ENCODE data around the gene ANKRD44.

The ANKRD44 gene

DNA sequence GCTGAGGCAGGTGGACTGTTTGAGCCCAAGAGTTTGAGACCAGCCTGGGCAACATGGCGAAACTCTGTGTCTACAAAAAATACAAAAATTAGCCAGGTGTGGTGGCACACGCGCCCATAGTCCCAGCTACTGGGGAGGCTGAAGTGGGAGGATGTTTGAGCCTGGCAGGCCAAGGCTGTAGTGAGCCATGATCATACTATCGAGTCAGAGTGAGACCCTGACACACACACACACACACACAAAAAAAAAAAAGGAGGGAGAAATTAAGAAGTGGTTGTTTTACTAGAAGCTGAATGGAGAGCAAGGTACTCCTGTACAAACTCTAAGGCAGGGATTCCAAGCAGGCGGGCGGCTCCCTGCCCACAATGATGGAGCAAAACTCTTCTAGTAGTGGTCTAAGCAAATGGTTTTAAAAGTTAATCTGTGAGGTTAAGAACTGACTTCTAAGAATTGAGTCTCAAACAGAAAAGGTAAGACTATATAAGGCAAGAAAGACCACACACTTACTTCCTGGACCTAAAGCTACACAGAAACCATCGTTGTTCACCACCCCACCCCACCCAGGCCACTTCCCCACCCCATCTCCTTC is 2.6 kb downstream of the ANKRD44 start:
- peak overlapping the region; percentile 89 for H3K4me2 ChIP-seq (ENCODE audit: low read depth, low read length, poor library complexity, severe bottlenecking)
- no peaks in the 10 kb centered on the region for H3K9me3 ChIP-seq (ENCODE audit: insufficient read depth, low read depth, low read length)
- peak overlapping the region; percentile 90 for H3K9ac ChIP-seq (ENCODE audit: low read depth, low read length, poor library complexity, severe bottlenecking)
- H3K4me3 ChIP-seq (ENCODE audit: low read length, poor library complexity, severe bottlenecking) = peak overlapping the region; percentile 95
- no peak overlapping the region for H2AFZ ChIP-seq (ENCODE audit: low read length)
- peaks cover 70% of the 10 kb centered on the region for H3K79me2 ChIP-seq (ENCODE audit: insufficient read depth, low read length)
- no peaks in the 10 kb centered on the region; the same call in 1 of the 2 replicates for H3F3A ChIP-seq (ENCODE audit: low read depth)
- no peaks in the 10 kb centered on the region for H3K9me2 ChIP-seq (replicated peaks; ENCODE audit: low read depth, low read length)
- TF ChIP-seq EZH2phosphoT487 (IDR thresholded peaks at IDR 0.05; ENCODE audit: borderline replicate concordance) = no peak
- TF ChIP-seq, protein P1, sequence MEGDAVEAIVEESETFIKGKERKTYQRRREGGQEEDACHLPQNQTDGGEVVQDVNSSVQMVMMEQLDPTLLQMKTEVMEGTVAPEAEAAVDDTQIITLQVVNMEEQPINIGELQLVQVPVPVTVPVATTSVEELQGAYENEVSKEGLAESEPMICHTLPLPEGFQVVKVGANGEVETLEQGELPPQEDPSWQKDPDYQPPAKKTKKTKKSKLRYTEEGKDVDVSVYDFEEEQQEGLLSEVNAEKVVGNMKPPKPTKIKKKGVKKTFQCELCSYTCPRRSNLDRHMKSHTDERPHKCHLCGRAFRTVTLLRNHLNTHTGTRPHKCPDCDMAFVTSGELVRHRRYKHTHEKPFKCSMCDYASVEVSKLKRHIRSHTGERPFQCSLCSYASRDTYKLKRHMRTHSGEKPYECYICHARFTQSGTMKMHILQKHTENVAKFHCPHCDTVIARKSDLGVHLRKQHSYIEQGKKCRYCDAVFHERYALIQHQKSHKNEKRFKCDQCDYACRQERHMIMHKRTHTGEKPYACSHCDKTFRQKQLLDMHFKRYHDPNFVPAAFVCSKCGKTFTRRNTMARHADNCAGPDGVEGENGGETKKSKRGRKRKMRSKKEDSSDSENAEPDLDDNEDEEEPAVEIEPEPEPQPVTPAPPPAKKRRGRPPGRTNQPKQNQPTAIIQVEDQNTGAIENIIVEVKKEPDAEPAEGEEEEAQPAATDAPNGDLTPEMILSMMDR (conservative IDR thresholded peaks at IDR 0.05; ENCODE audit: low read length) = no peak
- no peaks in the 10 kb centered on the region for H3K27me3 ChIP-seq (ENCODE audit: insufficient read depth, low read length, poor library complexity, severe bottlenecking)
- H3K36me3 ChIP-seq (ENCODE audit: insufficient read depth, low read length) = no peaks in the 10 kb centered on the region
- H4K20me1 ChIP-seq (ENCODE audit: insufficient read depth, low read length, poor library complexity, severe bottlenecking) = peaks cover 10% of the 10 kb centered on the region
- H3K4me1 ChIP-seq (ENCODE audit: insufficient read depth, low read length, poor library complexity, severe bottlenecking) = peaks cover 66% of the 10 kb centered on the region

DNA sequence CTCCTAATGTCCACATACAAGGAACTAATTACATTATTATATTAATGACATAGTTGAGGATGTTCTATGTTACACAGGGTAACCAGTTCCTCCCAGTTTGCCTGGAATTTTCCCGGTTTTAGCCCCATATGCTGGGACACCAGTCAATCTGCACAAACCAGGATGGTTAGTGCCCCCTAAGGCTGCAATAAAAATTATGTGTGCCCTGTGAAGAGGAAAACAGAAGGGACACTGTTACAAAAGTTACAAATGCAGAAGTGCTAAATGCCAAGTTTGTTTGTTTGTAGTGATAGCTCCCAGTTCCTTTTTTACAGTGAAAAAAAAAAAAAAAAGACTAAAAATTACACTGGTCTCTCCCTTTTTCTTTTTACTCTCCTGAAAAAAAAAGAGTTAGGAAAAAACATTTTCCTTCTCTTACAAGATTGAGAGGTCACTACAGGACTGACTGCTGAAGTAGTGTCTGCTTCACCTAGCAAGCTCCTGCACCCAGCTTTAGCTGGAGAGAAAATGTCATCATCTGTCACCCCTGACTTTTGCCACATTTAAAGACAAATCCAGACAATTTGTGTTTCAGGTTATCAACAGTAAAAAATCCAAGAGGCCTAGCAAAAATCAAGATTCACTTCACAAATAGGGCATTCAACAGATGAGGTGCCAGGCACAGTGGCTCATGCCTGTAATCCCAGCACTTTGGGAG is 3.2 kb downstream of the ANKRD44 start:
- Histone ChIP-seq H3K9me3 (ENCODE audit: insufficient read depth, low read depth, low read length) (no peaks in the 10 kb centered on the region), H2AFZ (ENCODE audit: low read length) (no peak overlapping the region), H4K20me1 (ENCODE audit: insufficient read depth, low read length, poor library complexity, severe bottlenecking) (peaks cover 10% of the 10 kb centered on the region), H3F3A (ENCODE audit: low read depth) (no peaks in the 10 kb centered on the region; the same call in 1 of the 2 replicates), H3K4me1 (ENCODE audit: insufficient read depth, low read length, poor library complexity, severe bottlenecking) (peaks cover 72% of the 10 kb centered on the region), H3K27me3 (ENCODE audit: insufficient read depth, low read length, poor library complexity, severe bottlenecking) (no peaks in the 10 kb centered on the region), H3K79me2 (ENCODE audit: insufficient read depth, low read length) (peaks cover 76% of the 10 kb centered on the region), H3K4me3 (ENCODE audit: low read length, poor library complexity, severe bottlenecking) (peak overlapping the region; percentile 95), H3K36me3 (ENCODE audit: insufficient read depth, low read length) (no peaks in the 10 kb centered on the region), H3K4me2 (ENCODE audit: low read depth, low read length, poor library complexity, severe bottlenecking) (peak overlapping the region; percentile 89), H3K9ac (ENCODE audit: low read depth, low read length, poor library complexity, severe bottlenecking) (peak overlapping the region; percentile 90), H3K9me2 (replicated peaks; ENCODE audit: low read depth, low read length) (no peaks in the 10 kb centered on the region)
- TF ChIP-seq, protein P1 (conservative IDR thresholded peaks at IDR 0.05; ENCODE audit: low read length) = peak; percentile 43
- TF ChIP-seq EZH2phosphoT487 (IDR thresholded peaks at IDR 0.05; ENCODE audit: borderline replicate concordance) = no peak

DNA sequence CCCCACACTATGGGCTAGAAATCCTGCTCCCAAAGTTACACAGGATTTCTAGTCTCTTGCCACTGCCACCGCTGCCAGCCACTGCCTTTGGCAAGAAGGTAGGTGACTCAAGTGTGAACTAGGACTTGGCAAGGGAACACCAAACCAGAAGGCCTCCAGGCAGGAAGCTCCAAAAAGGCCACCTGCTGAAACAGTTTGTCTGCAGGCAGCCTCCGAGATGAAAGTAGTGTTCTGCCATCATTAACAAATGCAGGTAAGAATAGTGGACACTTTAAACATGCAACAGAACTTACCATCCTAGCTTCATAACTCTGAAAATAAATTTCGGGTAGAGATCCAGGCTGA is 3.9 kb downstream of the ANKRD44 start:
- Histone ChIP-seq H4K20me1 (ENCODE audit: insufficient read depth, low read length, poor library complexity, severe bottlenecking) (peaks cover 10% of the 10 kb centered on the region), H3K27me3 (ENCODE audit: insufficient read depth, low read length, poor library complexity, severe bottlenecking) (no peaks in the 10 kb centered on the region), H2AFZ (ENCODE audit: low read length) (no peak overlapping the region), H3K36me3 (ENCODE audit: insufficient read depth, low read length) (no peaks in the 10 kb centered on the region), H3K4me3 (ENCODE audit: low read length, poor library complexity, severe bottlenecking) (peak overlapping the region; percentile 95), H3K9ac (ENCODE audit: low read depth, low read length, poor library complexity, severe bottlenecking) (peak overlapping the region; percentile 90), H3F3A (ENCODE audit: low read depth) (no peaks in the 10 kb centered on the region; the same call in 1 of the 2 replicates), H3K79me2 (ENCODE audit: insufficient read depth, low read length) (peaks cover 84% of the 10 kb centered on the region), H3K4me2 (ENCODE audit: low read depth, low read length, poor library complexity, severe bottlenecking) (peak overlapping the region; percentile 89), H3K4me1 (ENCODE audit: insufficient read depth, low read length, poor library complexity, severe bottlenecking) (peaks cover 74% of the 10 kb centered on the region), H3K9me3 (ENCODE audit: insufficient read depth, low read depth, low read length) (no peaks in the 10 kb centered on the region), H3K9me2 (replicated peaks; ENCODE audit: low read depth, low read length) (no peaks in the 10 kb centered on the region)
- TF ChIP-seq, protein P1 (conservative IDR thresholded peaks at IDR 0.05; ENCODE audit: low read length) = no peak
- TF ChIP-seq EZH2phosphoT487 (IDR thresholded peaks at IDR 0.05; ENCODE audit: borderline replicate concordance) = no peak
